Astrocyte of the spinal cord (primary cell): ENCODE measurements around the gene ARHGAP4.

Experiments
- DNase-seq: peaks from one replicate; pipeline ENCODE4 v3.0.0; 2011; ENCODE audit warnings: low read depth, low spot score
- H3K4me3 ChIP-seq: 2 replicates; pipeline ENCODE4 v1.5.1; 2011; ENCODE audit warnings: low read depth, mild to moderate bottlenecking, low read length, moderate library complexity
- in situ Hi-C: cut with HindIII; loops from 2 replicates; pipeline ENCODE4 v1.10.0; 2017; ENCODE audit warnings: low sequenced_read_pairs
- TF ChIP-seq, protein P1 (sequence below): IDR thresholded peaks from 2 replicates; pipeline ENCODE4 v1.5.1; 2012; ENCODE audit warnings: low read depth, mild to moderate bottlenecking, low read length, inconsistent platforms

The ARHGAP4 gene

DNA sequence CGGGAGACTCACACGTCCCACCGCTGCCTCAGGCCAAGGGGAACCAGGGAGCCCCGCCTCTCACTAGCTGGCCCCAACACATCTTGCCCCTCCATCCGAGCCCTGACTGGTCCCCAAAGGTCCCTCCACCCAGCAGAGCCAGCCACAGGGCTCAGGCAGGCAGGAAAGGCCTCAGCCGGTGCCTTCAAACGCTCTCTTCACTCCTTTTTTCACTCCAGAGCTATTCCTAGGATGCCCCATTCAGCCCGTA lies 1.5 kb upstream of the ARHGAP4 start:
- DNase-seq: no peak
- in situ Hi-C loops: no loop called here
- TF ChIP-seq, protein P1, sequence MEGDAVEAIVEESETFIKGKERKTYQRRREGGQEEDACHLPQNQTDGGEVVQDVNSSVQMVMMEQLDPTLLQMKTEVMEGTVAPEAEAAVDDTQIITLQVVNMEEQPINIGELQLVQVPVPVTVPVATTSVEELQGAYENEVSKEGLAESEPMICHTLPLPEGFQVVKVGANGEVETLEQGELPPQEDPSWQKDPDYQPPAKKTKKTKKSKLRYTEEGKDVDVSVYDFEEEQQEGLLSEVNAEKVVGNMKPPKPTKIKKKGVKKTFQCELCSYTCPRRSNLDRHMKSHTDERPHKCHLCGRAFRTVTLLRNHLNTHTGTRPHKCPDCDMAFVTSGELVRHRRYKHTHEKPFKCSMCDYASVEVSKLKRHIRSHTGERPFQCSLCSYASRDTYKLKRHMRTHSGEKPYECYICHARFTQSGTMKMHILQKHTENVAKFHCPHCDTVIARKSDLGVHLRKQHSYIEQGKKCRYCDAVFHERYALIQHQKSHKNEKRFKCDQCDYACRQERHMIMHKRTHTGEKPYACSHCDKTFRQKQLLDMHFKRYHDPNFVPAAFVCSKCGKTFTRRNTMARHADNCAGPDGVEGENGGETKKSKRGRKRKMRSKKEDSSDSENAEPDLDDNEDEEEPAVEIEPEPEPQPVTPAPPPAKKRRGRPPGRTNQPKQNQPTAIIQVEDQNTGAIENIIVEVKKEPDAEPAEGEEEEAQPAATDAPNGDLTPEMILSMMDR: no peak
- peak overlapping the region; percentile 57 for H3K4me3 ChIP-seq

DNA sequence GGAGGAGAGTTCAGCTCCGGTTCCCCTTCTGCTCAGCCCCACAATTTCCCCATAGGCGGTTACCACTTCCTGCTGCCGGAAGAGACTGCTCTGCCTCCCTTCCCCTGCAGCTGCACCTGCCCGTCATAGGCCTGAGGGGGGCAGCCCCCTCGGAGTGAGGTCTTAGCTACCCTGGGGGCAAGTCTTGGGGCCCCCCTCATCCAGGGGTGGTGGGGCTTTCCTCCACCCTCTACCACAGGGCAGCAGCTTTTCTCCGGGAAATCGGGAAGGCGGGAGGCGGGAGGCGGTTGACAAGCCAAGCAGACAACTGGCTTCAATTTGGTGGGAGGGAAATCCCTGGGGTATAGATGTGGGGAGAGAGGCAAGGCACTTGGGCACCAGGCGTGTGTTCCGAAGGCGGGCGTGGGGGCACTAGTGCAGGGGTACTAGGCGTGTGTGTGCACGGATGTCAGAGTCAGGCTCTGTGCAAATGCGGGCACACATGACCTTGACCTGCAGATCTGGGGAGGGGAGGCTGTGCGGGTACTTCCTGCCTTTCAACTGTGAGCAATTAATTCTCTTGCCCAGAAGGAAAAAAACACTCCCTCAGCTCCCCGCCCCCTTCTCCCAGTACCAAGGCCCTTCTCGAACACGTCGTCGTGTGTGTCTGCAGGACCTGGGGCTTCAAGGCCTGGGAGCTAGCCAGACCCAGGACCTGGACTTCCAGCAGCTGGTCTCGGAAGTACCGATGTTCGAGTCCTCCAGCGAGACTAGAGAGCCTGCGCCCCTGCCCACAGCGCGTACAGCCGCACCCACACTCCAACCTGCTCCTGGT lies 1.0 kb upstream of the ARHGAP4 start:
- TF ChIP-seq, protein P1: no peak
- H3K4me3 ChIP-seq: peak overlapping the region; percentile 57
- no peak for DNase-seq
- in situ Hi-C loops: no loop called here

DNA sequence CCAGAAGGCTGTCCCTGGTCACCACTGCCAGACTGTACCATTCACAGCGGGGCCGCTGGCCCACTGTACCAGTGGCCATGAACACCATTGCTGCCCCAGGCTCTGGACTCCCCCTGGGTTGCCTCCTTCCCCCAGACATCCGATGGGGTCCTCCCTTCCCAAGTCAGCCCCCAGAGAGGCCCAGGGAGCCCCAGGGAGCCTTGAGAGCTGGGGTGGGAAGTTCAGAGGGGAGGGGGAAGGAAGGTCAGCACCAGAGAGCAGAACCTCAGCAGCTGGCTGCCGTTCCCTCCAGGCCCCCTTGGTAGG lies 441 bp upstream of the ARHGAP4 start:
- no peak for DNase-seq
- TF ChIP-seq, protein P1: no peak
- no peak overlapping the region for H3K4me3 ChIP-seq
- in situ Hi-C loops: no loop called here

DNA sequence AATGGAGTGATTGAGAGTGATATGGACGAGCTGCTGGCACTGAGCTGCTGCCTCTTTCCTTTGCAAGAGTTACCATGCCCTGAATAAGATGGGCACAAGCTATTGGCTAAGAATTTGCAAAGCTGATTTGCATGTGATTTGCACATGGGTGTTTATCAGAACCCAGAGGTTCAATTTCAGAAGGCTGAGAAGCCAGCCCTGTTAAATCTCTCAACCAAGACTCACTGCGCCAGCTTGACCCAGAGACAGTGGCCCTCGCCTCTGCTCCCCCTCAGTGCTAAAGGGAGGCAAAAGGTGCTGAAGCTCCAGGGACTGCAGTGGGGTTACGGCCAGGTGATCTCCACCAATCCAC lies 701 bp downstream of the ARHGAP4 start:
- no peak overlapping the region for H3K4me3 ChIP-seq

DNA sequence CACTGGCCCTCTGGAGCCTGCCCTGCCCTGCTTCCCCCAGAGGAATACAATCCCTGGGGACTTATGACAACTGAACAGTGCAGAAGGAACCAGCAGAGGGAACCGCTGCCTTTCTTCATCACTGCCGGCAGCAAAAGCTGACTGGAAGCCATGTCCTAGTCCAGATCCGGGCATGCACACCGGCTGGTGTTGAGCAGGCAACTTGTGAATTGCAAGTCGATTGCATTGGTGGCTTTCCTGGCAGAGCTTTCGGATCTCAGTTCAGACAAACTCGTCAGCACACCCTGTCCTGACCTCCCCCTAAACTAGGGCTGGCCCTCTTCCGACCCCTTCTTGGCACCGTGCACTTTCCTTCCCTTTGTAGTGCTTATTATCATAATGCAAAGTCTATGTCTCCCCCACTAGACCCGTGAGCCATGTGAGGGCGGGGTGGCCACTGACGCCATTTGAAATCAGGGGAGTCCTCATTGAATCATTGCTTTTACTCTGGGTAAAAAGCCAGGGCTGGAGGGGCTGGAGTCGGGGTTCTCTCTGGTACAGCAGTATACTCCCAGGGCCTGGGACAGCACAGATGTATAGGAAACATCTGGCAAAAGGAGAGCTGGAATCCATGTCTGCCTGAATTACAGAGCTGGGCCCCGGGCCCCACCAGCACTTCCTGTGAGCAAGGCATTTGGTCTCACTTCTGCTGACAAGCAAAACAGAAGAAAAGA lies 1.8 kb downstream of the ARHGAP4 start:
- in situ Hi-C loops: no loop called here
- TF ChIP-seq, protein P1: peak; percentile 25
- DNase-seq: peak; percentile 23
- H3K4me3 ChIP-seq: no peak overlapping the region

More for the DNA sequence above, 701 bp downstream of the ARHGAP4 start:
- TF ChIP-seq, protein P1: no peak
- DNase-seq: no peak
- in situ Hi-C loops: no loop called here

DNA sequence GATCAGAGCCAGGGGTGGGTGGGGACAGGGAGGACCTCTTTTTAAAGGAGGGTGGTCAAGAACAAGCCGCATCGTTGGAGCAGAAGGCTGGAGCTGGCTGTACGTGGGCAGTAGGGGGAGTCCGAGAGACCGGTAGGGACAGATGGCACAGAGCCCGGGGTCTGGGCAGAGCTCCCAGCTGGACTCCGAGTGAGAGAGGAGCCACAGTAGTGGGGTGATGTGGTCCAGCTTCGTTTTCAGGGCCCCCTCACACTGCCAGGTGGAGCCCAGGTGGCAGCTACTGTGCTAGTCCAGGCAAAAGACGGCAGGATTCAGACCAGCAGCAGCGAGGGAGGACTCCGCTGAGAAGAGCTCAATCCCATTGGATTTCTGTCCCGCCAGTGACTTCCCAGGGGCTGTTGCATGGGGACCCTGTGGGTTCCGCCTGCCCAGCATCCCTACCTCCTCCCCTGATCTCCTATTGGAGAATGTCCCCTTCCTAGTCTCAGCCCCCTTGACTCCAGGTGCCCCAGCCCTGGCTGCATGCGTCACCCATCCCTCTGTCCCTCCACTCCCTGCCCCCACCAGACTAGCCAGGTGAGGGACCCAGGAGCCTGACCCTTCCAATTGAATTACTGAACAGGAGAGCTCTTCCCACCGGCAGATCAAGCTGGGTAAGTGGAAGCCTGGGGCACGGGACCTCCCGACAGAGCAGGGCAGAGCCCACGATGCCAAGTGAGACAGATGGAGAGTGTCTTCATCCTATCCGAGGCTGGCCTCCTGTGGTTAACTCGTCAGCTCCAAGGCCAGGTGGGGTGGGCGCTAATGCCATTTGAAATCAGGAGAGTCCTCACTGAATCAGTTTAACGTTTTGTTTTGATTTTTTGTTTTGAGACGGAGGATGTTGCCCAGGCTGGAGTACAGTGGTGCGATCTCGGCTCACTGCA lies 2.9 kb downstream of the ARHGAP4 start:
- in situ Hi-C loops: no loop called here
- no peak overlapping the region for H3K4me3 ChIP-seq
- TF ChIP-seq, protein P1: peak; percentile 69
- peak; percentile 45 for DNase-seq
